B cell (primary cell): Measurements from ENCODE around the gene DNM1L. TPM values are rescaled to one million over a fixed set of nuclear protein-coding genes. Genes with fewer than 3 reads are reported as not detected.

Experiments
- ATAC-seq: fragments of 200-7000 bp; cut with Tn5 transposase; one replicate; pipeline ENCODE4 v1.10.0; 2021; ENCODE audit warnings: low read depth, mild to moderate bottlenecking, moderate number of reproducible peaks, moderate library complexity
- CTCF ChIA-PET: fragments of 350-600 bp; sonication (Branson Sonifier 250); formaldehyde crosslinking; loops from one replicate; lab custom pipeline; 2021; ENCODE audit warnings: antibody characterized with exemption, inconsistent platforms; lab: Charles Lee
- POLR2A ChIA-PET: fragments of 350-600 bp; sonication (Branson Sonifier 250); formaldehyde crosslinking; loops from one replicate; lab custom pipeline; 2021; ENCODE audit warnings: antibody characterized with exemption; lab: Charles Lee
- DNase-seq: peaks from one replicate; pipeline ENCODE4 v3.0.0; 2013
- H2AFZ ChIP-seq: 2 replicates; pipeline ENCODE4 v1.6.1; 2012; ENCODE audit warnings: mild to moderate bottlenecking, low read depth, low read length; ENCODE audit not compliant: insufficient read depth, poor library complexity, severe bottlenecking
- H3K27ac ChIP-seq, 2 donors: 1 replicate in 1 of 2; 2 replicates in 1 of 2; pipeline ENCODE4 v1.5.1; 2012 to 2013; ENCODE audit warnings: low read length in 2 of 2, mild to moderate bottlenecking in 2 of 2, moderate library complexity in 1 of 2
- H3K27me3 ChIP-seq, 4 experiments: fragments of 200-600 bp in 1 of 4; sonication (generic) in 1 of 4; replicated peaks in 1 of 4; 1 replicate in 2 of 4; 2 replicates in 2 of 4; pipeline versions ENCODE4 v1.6.1 to v1.7.0; 2013 to 2016; ENCODE audit warnings: low read length in 3 of 4, mild to moderate bottlenecking in 2 of 4, mixed read lengths in 1 of 4, moderate library complexity in 1 of 4; ENCODE audit not compliant: insufficient read depth in 4 of 4, control insufficient read depth in 3 of 4; ENCODE audit errors: control extremely low read depth in 1 of 4
- H3K36me3 ChIP-seq, 2 experiments: replicated peaks in 1 of 2; 1 replicate in 1 of 2; 2 replicates in 1 of 2; pipeline versions ENCODE4 v1.6.1 to v1.7.1; 2013; ENCODE audit warnings: low read length in 1 of 2; ENCODE audit not compliant: insufficient read depth in 2 of 2, control insufficient read depth in 1 of 2; ENCODE audit errors: control extremely low read depth in 1 of 2, extremely low read depth in 1 of 2
- H3K4me1 ChIP-seq, 2 donors: fragments of 200-600 bp in 1 of 2; sonication (generic) in 1 of 2; 1 replicate in 1 of 2; 2 replicates in 1 of 2; pipeline versions ENCODE4 v1.5.1 to v1.6.1; 2013 to 2017; ENCODE audit warnings: low read length in 2 of 2; ENCODE audit not compliant: control insufficient read depth in 2 of 2, insufficient read depth in 2 of 2
- H3K4me2 ChIP-seq: replicated peaks from 2 replicates; pipeline ENCODE3; 2012; ENCODE audit warnings: mild to moderate bottlenecking, low read depth, low read length; ENCODE audit not compliant: poor library complexity, severe bottlenecking
- H3K4me3 ChIP-seq, 5 experiments: fragments of 200-600 bp in 1 of 5; sonication (generic) in 1 of 5; 1 replicate in 3 of 5; 2 replicates in 2 of 5; pipeline versions ENCODE4 v1.5.1 to v1.7.0; 2011 to 2016; ENCODE audit warnings: low read length in 4 of 5, mild to moderate bottlenecking in 4 of 5, low read depth in 2 of 5, control low read depth in 1 of 5, moderate library complexity in 1 of 5; ENCODE audit not compliant: insufficient read depth in 1 of 5; ENCODE audit errors: control extremely low read depth in 1 of 5, extremely low read depth in 1 of 5
- H3K79me2 ChIP-seq: fragments of 200-600 bp; sonication (generic); one replicate; pipeline ENCODE4 v1.6.0; 2016; ENCODE audit warnings: low read length; ENCODE audit not compliant: control insufficient read depth, insufficient read depth
- H3K9ac ChIP-seq: fragments of 200-600 bp; sonication (generic); 2 replicates; pipeline ENCODE4 v1.6.1; 2017; ENCODE audit warnings: mild to moderate bottlenecking, low read length, moderate library complexity
- H3K9me3 ChIP-seq, 3 donors: one replicate each; pipeline versions ENCODE4 v1.6.1 to v1.7.1; 2013; ENCODE audit warnings: low read length in 2 of 3; ENCODE audit not compliant: control insufficient read depth in 2 of 3, insufficient read depth in 1 of 3; ENCODE audit errors: control extremely low read depth in 1 of 3
- H4K20me1 ChIP-seq: 2 replicates; pipeline ENCODE4 v1.6.0; 2012; ENCODE audit warnings: mild to moderate bottlenecking, low read length; ENCODE audit not compliant: insufficient read depth, control insufficient read depth, poor library complexity, severe bottlenecking
- H3K27ac Mint-ChIP-seq: one replicate; pipeline ENCODE4 v1.8.0; 2021; ENCODE audit warnings: mixed read lengths
- H3K27me3 Mint-ChIP-seq: one replicate; pipeline ENCODE4 v1.8.0; 2021; ENCODE audit warnings: mixed read lengths
- H3K4me1 Mint-ChIP-seq: one replicate; pipeline ENCODE4 v1.8.0; 2021; ENCODE audit warnings: mixed read lengths
- H3K4me3 Mint-ChIP-seq: one replicate; pipeline ENCODE4 v1.8.0; 2021; ENCODE audit warnings: mixed read lengths
- H3K9me3 Mint-ChIP-seq: one replicate; pipeline ENCODE4 v1.8.0; 2022; ENCODE audit warnings: mixed read lengths; ENCODE audit not compliant: insufficient read depth
- EZH2 ChIP-seq: IDR thresholded peaks from 2 replicates; pipeline ENCODE4 v1.6.1; 2012; ENCODE audit warnings: borderline replicate concordance, low read depth, mild to moderate bottlenecking, moderate library complexity, low read length; ENCODE audit not compliant: insufficient read depth, poor library complexity, severe bottlenecking
- WGBS: methylation state at CpG from one replicate; pipeline ENCODE4 v1.1.5; 2013; ENCODE audit warnings: missing lambda C conversion rate; ENCODE audit not compliant: insufficient coverage; 5-methylcytosine and 5-hydroxymethylcytosine counted together
- intact Hi-C: fragments of 100-400 bp; cut with micrococcal nuclease; formaldehyde crosslinking; loops from one replicate; pipeline ENCODE4 v1.10.0; 2022
- polyA plus RNA-seq: library from polyadenylated mRNA; depleted of rRNA; stranded (reverse); fragments of >200 nt; gene quantifications from 2 replicates; pipeline ENCODE4 v1.2.3, GENCODE V29; 2012
- total RNA-seq, 2 donors: library from RNA; stranded (reverse); fragments of 120-200 nt in 1 of 2; gene quantifications; 1 replicate in 1 of 2; 2 replicates in 1 of 2; pipeline versions ENCODE4 v1.2.3 to v1.2.4, GENCODE V29; 2013 to 2022
- TF ChIP-seq, protein P1 (sequence below): fragments of 200-600 bp; IDR thresholded peaks from one replicate; pipeline ENCODE4 v1.8.0; 2022; ENCODE audit warnings: antibody characterized with exemption, mild to moderate bottlenecking

The DNM1L gene
- total and polyA plus RNA-seq, 2 donors (not counting 1 experiment from before 2014, with no cell fraction given): 23.3 to 74.2 TPM

DNA sequence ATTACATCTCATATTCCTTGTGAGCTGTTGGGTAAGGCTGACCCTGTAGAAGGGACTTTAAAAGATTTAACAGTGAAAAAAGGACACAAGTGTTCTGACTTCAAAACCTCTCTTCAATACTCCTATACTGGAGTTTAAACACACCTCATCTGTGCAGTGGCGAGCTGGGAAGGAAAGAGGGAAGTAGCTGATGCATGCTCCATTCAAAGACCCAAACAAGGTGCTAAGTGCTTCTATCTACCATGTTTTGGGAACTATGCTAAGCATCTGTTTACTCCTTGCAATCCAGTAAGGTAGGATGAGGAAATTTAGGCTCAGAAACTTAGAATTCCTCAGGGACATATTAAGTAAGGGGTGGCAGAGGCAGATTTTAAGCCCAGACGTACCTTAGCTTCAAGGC, 16.4 kb upstream of the DNM1L start:
- no peaks in the 10 kb centered on the region for H3K27me3 ChIP-seq
- WGBS: no CpG with 5 or more reads among the region's 2 CpGs
- H3K9me3 ChIP-seq: no peaks in the 10 kb centered on the region
- ChIA-PET POLR2A (no interaction called here), CTCF (interaction anchor here (2.3 to 3.3 kb wide), 2 partner anchors 8 to 206 kb away, joined by 7 to 9 read pairs; no protein-coding TSS in a partner anchor)
- H3K79me2 ChIP-seq: no peaks in the 10 kb centered on the region
- no peak overlapping the region for H3K9ac ChIP-seq
- H2AFZ ChIP-seq: no peak overlapping the region
- Mint-ChIP-seq H3K4me1 (peaks cover 3% of the 10 kb centered on the region), H3K27me3 (peaks cover 3% of the 10 kb centered on the region), H3K27ac (no peak overlapping the region), H3K9me3 (no peaks in the 10 kb centered on the region), H3K4me3 (no peak overlapping the region)
- no peak for TF ChIP-seq EZH2
- TF ChIP-seq, protein P1, sequence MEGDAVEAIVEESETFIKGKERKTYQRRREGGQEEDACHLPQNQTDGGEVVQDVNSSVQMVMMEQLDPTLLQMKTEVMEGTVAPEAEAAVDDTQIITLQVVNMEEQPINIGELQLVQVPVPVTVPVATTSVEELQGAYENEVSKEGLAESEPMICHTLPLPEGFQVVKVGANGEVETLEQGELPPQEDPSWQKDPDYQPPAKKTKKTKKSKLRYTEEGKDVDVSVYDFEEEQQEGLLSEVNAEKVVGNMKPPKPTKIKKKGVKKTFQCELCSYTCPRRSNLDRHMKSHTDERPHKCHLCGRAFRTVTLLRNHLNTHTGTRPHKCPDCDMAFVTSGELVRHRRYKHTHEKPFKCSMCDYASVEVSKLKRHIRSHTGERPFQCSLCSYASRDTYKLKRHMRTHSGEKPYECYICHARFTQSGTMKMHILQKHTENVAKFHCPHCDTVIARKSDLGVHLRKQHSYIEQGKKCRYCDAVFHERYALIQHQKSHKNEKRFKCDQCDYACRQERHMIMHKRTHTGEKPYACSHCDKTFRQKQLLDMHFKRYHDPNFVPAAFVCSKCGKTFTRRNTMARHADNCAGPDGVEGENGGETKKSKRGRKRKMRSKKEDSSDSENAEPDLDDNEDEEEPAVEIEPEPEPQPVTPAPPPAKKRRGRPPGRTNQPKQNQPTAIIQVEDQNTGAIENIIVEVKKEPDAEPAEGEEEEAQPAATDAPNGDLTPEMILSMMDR: no peak
- DNase-seq (no peak), ATAC-seq (no peak)
- H3K4me1 ChIP-seq: no peaks in the 10 kb centered on the region
- H3K4me3 ChIP-seq: no peak overlapping the region
- no peaks in the 10 kb centered on the region for H4K20me1 ChIP-seq
- intact Hi-C loops: no loop called here
- H3K36me3 ChIP-seq: no peaks in the 10 kb centered on the region
- H3K4me2 ChIP-seq: no peak overlapping the region
- no peak overlapping the region for H3K27ac ChIP-seq

DNA sequence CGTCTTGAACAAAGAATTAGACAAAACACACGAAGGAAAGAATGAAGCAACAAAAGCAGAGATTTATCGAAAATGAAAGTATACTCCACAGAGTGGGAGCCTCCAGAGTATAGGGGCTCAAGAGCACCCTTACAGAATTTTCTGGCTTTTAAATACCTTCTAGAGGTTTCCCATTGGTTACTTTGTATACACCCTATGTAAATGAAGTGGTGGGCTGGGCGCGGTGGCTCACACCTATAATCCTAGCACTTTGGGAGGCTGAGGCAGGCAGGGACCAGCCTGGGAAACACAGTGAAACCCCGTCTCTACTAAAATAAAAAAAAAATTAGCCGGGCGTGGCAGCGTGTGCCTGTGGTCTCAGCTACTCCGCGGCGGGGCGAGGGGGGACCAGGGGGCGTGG, 13.1 kb upstream of the DNM1L start:
- Mint-ChIP-seq H3K4me1 (no peaks in the 10 kb centered on the region), H3K27me3 (peaks cover 3% of the 10 kb centered on the region), H3K9me3 (peaks cover 5% of the 10 kb centered on the region), H3K27ac (no peak overlapping the region), H3K4me3 (no peak overlapping the region)
- Histone ChIP-seq H3K4me3 (no peak overlapping the region), H3K79me2 (no peaks in the 10 kb centered on the region), H2AFZ (no peak overlapping the region), H3K4me2 (no peak overlapping the region), H3K27ac (no peak overlapping the region), H3K9me3 (peaks cover 1 to 13% (median 8%) of the 10 kb centered on the region in 3 donors), H3K4me1 (no peaks in the 10 kb centered on the region), H3K36me3 (no peaks in the 10 kb centered on the region), H3K27me3 (no peaks in the 10 kb centered on the region), H3K9ac (no peak overlapping the region), H4K20me1 (no peaks in the 10 kb centered on the region)
- intact Hi-C loops: no loop called here
- no peak for ATAC-seq
- POLR2A ChIA-PET: no interaction called here
- DNase-seq: no peak
- TF ChIP-seq, protein P1: no peak
- no peak for TF ChIP-seq EZH2
- CTCF ChIA-PET: no interaction called here
- WGBS: 96% methylated on average over 6 of the region's 14 CpGs
